ENCODE measurements around the gene BCL2.
"Not testable (repeated sequence)": the region's sequence is repeated elsewhere in the genome, so short reads cannot be mapped to it uniquely, and the experiment has no call there.

The BCL2 gene

DNA sequence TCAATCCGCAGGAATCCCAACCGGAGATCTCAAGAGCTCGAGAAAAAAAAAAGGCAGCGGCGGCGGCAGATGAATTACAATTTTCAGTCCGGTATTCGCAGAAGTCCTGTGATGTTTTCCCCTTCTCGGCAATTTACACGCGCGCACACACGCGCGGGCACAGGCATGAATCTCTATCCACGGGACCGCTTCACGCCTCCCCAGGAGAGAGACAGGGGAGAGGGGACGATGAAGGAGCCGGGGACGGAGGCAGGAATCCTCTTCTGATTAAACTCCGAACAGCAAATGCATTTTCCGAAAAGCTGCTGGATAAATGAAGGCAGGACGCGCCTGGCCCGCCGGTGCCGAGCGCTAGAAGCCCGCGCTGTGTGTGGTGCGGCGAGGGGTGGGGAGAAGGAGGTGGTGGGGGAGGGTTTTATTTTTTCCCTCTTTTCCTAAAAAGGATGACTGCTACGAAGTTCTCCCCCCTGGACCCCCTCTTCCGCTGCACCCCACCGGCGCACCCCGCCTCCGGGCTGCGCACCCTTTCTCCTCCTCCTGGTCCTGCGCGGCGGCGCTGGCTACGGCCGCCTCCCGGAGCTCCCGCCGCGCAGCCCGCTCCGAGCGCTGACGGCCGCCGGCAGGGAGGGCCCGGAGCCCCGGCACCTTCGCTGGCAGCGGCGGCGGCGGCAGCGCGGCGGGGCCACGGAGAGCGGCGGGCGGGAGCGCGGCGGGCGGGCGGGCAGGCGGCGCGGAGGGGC is at the start of gene BCL2:
BCL2 (minus strand) TSS at position 387 of the 740 bp plus-strand sequence.
- Mint-ChIP-seq H3K27me3 (ENCODE audit: low read depth) (no peaks in the 10 kb centered on the region), H3K27ac (peak within 1 kb of the TSS; percentile 98), H3K36me3 (ENCODE audit: low read depth) (peaks cover 38% of the 10 kb centered on the region), H3K4me3 (peak within 1 kb of the TSS; percentile 100), H3K9me3 (no peaks in the 10 kb centered on the region), H3K4me1 (ENCODE audit: low read depth) (peaks cover 31% of the 10 kb centered on the region)

DNA sequence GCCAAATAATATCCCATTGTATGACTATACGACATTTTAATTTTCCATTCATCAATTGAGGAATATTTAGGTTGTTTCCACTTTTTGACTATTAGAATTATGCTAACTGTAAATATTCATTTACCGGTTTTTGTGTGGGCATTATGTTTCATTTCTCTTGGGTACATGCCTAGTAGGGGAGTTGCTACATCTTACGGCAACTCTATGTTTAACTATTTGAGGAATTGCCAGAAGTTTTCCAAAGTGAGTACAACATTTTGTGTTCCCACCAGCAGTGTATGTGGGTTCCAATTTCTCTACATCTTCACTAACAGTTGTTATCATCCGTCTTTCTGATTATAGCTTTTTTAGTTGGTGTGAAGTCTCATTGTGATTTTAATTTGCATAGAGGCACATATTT is 49.0 kb upstream of the BCL2 start:
- H3K27ac Mint-ChIP-seq, result peak overlapping the region; percentile 67
- peaks cover 15% of the 10 kb centered on the region for H3K9me3 Mint-ChIP-seq

DNA sequence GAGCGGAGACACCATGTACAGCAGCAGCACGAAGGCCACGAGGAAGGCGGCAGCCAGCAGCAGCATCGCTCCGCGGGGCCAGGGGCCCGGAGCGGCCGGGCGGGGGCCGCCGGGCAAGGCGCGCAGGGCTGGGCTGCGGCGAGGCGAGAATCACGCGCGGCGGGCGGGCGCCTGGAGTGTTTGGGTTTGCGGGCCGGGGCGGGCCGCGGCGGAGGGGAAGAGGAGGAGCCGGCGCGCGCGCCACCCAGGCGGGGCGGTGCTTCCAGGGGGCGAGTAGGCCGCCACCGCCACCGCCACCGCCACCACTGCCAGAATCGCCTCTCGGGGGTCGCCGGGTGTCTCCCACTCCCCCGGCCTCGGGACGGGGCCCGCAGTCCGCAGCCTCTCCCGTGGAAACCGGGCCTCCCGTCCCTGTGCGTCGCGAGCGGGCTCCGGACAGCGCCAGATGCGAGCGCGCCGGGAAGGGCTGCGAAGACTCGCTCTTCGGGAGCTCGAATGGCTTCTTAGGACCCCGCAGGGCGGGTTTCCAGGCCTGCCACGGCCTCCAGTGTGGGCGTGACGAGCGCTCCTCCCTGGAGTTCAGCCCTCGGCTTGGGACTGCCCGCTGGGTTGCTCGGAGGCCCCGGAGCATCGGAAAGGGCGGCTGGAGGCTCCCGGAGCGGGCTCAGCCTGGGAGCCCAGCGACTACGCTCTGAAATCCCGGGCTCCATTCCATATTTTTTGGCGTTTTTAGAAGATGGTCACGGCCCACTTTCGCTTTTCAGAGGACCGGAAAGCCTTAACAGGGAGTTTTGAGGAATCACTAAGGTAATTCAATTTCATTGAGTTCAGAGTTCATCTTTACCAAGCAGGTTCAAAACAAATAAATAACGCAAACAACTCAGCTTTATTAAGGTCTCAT is 47.7 kb upstream of the BCL2 start, which contains the start of gene KDSR:
KDSR (minus strand) TSS at position 154 of the 901 bp plus-strand sequence; CDS start at position 66, 88 bp downstream.
- Mint-ChIP-seq H3K9me3 (peaks cover 16% of the 10 kb centered on the region), H3K36me3 (ENCODE audit: low read depth) (peaks cover 15% of the 10 kb centered on the region), H3K4me3 (peak within 1 kb of the TSS; percentile 91), H3K27me3 (ENCODE audit: low read depth) (no peaks in the 10 kb centered on the region), H3K27ac (peak within 1 kb of the TSS; percentile 82), H3K4me1 (ENCODE audit: low read depth) (peaks cover 28% of the 10 kb centered on the region)

More for the DNA sequence above, 49.0 kb upstream of the BCL2 start:
- H3K36me3 Mint-ChIP-seq (ENCODE audit: low read depth), result peaks cover 12% of the 10 kb centered on the region
- H3K4me3 Mint-ChIP-seq, result peak overlapping the region; percentile 78
- peaks cover 25% of the 10 kb centered on the region for H3K4me1 Mint-ChIP-seq (ENCODE audit: low read depth)
- no peaks in the 10 kb centered on the region for H3K27me3 Mint-ChIP-seq (ENCODE audit: low read depth)

DNA sequence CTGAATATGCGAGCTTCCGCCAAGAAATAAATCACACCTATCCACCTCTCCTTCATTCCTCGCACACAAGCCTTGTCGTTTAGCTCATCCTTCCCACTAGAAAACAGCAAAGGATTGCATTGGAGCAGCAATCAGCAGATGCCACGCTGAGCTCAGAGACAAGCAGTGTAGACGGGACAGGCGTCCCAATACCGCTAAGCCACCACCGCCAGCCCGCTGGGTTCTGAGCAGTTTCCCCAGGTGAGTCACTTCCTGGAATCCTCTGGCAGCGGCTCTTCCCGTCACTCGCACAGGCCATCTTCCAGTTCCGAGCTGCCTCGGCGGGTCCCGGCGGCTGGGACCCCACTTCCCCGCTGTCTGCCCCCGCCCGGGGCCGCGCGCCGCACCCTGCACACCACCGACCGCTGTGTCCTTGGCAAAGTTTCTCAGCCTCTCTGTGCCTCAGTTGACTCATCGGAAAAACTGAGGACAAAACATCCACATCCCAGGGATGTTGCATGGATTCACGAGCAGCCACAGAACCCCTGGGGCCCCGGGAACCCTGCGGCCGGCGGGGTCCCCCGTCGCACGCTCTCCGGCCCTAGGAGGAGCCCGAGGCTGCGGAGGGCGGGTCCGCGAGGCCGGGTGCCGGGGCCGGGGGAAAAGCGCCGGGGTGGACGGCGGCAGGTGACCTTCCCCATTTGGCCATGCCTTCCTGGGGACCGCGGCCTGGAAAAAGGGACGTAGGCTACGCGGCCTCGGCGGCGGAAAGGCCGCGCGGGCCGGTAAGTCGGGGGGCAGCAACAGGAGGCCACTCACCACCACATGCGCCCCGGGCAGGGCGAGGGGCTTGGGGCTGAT is 46.9 kb upstream of the BCL2 start:
- H3K27me3 Mint-ChIP-seq (ENCODE audit: low read depth), result no peaks in the 10 kb centered on the region
- peak overlapping the region; percentile 70 for H3K27ac Mint-ChIP-seq
- H3K4me1 Mint-ChIP-seq (ENCODE audit: low read depth), result peaks cover 31% of the 10 kb centered on the region
- H3K4me3 Mint-ChIP-seq, result peak overlapping the region; percentile 91
- H3K36me3 Mint-ChIP-seq (ENCODE audit: low read depth), result peaks cover 20% of the 10 kb centered on the region
- peaks cover 16% of the 10 kb centered on the region for H3K9me3 Mint-ChIP-seq

DNA sequence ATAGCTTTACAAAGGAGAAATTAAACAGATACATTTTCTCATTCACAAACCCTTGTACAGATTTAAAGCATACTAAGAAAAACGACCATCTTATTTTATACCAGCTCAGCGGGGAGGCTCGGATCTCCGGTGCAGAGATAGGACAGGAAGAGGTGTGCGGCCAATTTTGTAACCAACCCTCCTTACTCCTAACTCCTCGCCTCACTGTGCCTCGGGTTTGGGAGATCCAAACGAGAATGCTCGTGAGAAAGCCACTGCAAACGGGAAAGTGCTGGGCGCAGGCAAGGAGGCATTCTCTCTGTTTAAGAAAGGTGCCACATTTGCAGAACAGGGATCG is 46.3 kb upstream of the BCL2 start:
- Mint-ChIP-seq H3K4me1 (ENCODE audit: low read depth) (peaks cover 31% of the 10 kb centered on the region), H3K27me3 (ENCODE audit: low read depth) (no peaks in the 10 kb centered on the region), H3K27ac (peak overlapping the region; percentile 70), H3K4me3 (peak overlapping the region; percentile 91), H3K36me3 (ENCODE audit: low read depth) (peaks cover 20% of the 10 kb centered on the region), H3K9me3 (peaks cover 16% of the 10 kb centered on the region)

DNA sequence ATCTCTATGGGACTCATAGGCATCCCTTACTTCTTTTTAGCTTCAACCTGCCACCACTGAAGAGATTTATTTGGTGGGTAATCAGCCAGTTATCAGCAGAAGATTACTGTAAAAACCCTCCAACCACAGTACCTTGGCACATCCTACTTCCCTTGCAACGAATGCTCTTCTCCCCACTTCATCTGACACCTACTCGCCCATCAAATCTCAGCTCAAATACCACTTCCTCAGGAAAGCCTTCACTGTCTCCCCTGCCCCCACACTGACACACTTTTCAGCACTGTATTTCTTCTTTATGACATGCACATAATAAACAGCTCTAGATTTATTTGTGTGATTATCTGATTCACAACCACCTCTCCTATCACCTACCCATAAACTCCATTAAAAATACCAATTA is 44.4 kb upstream of the BCL2 start:
- Mint-ChIP-seq H3K36me3 (ENCODE audit: low read depth) (peaks cover 28% of the 10 kb centered on the region), H3K9me3 (peaks cover 7% of the 10 kb centered on the region), H3K4me1 (ENCODE audit: low read depth) (peaks cover 31% of the 10 kb centered on the region), H3K27ac (no peak overlapping the region), H3K27me3 (ENCODE audit: low read depth) (no peaks in the 10 kb centered on the region), H3K4me3 (peak overlapping the region; percentile 0)

DNA sequence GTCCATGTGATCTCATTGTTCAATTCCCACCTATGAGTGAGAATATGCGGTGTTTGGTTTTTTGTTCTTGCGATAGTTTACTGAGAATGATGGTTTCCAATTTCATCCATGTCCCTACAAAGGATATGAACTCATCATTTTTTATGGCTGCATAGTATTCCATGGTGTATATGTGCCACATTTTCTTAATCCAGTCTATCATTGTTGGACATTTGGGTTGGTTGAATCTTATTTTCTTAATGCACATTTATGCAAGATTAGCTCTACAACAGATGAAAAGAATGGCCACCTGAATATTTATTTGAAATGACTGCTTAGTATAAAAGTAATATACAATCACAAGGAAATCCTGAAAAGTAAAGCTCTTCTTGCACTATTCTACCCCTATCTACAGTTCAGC is 43.9 kb upstream of the BCL2 start:
- Mint-ChIP-seq H3K4me1 (ENCODE audit: low read depth) (peaks cover 29% of the 10 kb centered on the region), H3K36me3 (ENCODE audit: low read depth) (peaks cover 24% of the 10 kb centered on the region)
- not testable (repeated sequence) for H3K27me3 Mint-ChIP-seq (ENCODE audit: low read depth); H3K9me3 Mint-ChIP-seq; H3K4me3 Mint-ChIP-seq; H3K27ac Mint-ChIP-seq

DNA sequence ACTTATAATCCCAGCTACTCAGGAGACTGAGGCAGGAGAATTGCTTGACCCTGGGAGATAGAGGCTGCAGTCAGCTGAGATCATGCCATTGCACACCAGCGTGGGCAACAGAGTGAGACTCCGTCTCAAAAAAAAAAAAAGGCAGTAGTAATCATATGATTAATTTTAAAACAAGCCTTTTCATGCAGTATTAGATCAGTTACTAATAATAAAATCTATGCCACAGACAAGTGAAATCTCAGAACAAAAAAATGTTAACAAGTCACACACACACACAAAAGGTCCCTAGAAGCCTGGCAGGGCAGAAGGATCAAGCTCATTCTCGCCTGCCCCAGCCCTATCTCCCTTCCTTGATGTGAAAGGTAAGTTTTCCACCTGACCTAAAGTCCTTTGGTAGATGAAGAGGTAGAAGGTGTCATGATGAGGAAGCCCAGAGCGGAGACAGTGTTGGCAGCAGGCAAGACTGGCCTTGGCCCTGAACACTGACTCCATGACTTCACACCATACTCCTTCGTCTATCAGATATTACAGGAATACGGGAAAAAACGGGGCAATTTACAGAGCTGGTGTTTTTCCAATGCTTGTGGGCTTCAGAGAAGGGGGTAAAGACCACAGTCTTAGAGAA is 36.8 kb upstream of the BCL2 start:
- Mint-ChIP-seq H3K4me1 (ENCODE audit: low read depth) (no peaks in the 10 kb centered on the region), H3K36me3 (ENCODE audit: low read depth) (peaks cover 33% of the 10 kb centered on the region), H3K4me3 (no peak overlapping the region), H3K9me3 (no peaks in the 10 kb centered on the region), H3K27ac (no peak overlapping the region), H3K27me3 (ENCODE audit: low read depth) (no peaks in the 10 kb centered on the region)

DNA sequence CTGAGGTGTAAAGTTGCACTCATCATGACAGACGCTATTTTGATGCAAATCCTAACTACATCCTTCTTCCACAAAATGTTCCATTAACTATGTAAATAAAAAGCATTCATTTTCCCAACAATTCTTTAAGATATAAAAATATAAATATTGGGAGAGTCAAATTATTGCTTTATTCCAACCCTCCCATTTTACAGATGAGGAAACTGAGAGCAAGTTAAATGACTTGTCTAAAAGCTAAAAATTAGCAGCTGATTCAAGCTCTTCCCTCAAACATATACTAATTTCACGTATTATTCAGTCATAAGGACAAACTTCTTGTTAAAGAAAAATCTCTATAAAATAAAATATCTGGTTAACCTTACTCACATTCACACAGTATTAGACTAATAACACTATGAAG is 30.7 kb upstream of the BCL2 start:
- Mint-ChIP-seq H3K4me3 (no peak overlapping the region), H3K27ac (no peak overlapping the region), H3K36me3 (ENCODE audit: low read depth) (peaks cover 48% of the 10 kb centered on the region), H3K27me3 (ENCODE audit: low read depth) (no peaks in the 10 kb centered on the region), H3K9me3 (no peaks in the 10 kb centered on the region), H3K4me1 (ENCODE audit: low read depth) (no peaks in the 10 kb centered on the region)

DNA sequence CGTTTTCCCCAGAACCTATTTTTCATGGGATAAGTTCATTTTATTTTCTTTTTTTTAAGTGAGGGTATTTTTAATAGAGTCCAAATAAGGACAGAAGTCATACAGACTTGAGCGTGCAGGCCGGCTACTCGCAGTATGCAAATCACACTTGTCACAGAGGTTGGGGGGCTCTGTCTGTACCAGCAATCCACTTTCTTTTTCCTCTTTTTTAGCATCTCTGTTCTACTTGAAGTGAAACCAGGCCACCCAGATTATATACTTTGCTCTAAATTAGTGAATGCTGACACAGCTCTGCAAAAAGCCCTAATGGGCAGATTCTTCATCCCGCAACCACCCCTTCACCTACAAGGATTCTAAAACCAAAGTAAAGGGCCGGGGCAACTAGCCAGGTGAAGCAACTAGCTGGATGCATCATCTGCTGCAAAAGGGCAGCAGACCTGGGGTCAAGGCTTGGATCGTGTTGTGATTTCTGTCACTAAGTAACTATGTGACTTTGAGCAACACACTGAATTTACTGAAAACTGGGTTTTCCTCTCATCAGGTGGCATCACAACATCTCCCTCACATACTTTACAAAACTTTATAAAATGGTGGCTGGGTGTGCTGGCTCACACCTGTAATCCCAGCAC is 29.1 kb upstream of the BCL2 start:
- no peak overlapping the region for H3K27ac Mint-ChIP-seq
- H3K4me1 Mint-ChIP-seq (ENCODE audit: low read depth), result no peaks in the 10 kb centered on the region
- no peaks in the 10 kb centered on the region for H3K9me3 Mint-ChIP-seq
- H3K36me3 Mint-ChIP-seq (ENCODE audit: low read depth), result peaks cover 40% of the 10 kb centered on the region
- H3K4me3 Mint-ChIP-seq, result no peak overlapping the region
- H3K27me3 Mint-ChIP-seq (ENCODE audit: low read depth), result no peaks in the 10 kb centered on the region

DNA sequence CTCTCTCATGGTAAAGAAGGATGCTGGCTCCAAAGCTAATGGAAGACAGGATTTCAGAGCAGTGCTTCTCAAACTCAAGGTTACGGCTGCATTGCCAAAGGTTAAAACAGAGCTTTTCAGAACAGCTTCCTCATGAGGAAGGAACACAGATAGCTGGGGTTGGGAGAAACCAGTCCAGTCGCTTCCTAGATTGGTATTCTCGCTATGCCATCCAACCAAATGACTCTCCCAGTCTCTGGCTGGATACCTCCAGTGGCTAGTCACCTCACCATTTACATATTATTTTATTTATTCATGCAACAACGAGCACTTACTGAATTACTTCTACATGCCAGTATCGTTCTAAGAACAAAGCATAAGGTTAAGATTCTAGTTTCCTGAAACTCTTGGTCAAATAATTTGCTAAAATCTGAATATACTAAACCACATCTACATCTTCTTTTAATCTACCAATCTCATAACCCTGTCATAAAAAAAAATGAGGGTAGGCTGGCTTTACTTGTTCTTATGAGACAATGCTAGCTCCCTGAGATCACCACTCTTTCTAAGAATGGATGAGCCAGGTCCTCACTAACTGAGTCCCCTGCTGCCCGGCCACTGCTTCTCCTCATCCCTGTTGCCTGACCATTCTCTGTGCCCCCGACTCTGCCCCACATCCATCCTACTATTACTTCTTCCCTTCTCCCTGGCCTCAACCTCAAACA is 27.1 kb upstream of the BCL2 start:
- Mint-ChIP-seq H3K9me3 (no peaks in the 10 kb centered on the region), H3K36me3 (ENCODE audit: low read depth) (peaks cover 43% of the 10 kb centered on the region), H3K4me1 (ENCODE audit: low read depth) (no peaks in the 10 kb centered on the region), H3K27ac (peak overlapping the region; percentile 1), H3K27me3 (ENCODE audit: low read depth) (no peaks in the 10 kb centered on the region), H3K4me3 (no peak overlapping the region)

DNA sequence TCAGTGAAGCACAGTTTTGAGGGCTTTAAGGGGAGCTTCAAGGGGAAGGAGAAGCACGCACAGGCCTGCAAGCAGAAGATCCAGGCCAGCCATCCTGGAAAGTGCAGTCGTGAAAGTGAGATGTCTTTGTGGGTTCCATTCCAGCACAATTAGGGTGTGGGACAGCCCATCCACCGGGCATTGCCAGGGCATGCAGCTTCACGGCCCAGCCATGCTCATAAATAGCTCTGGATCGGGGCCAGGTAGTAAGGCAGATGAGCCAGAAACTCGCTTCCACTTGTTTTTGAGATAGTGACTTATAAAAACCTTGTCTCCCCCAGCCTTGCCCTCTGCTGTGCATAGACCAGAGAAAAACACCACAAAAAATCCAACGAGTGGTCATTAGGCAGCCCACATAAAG is 26.5 kb upstream of the BCL2 start:
- Mint-ChIP-seq H3K27me3 (ENCODE audit: low read depth) (no peaks in the 10 kb centered on the region), H3K4me1 (ENCODE audit: low read depth) (no peaks in the 10 kb centered on the region), H3K36me3 (ENCODE audit: low read depth) (peaks cover 42% of the 10 kb centered on the region), H3K4me3 (no peak overlapping the region), H3K9me3 (no peaks in the 10 kb centered on the region), H3K27ac (no peak overlapping the region)

DNA sequence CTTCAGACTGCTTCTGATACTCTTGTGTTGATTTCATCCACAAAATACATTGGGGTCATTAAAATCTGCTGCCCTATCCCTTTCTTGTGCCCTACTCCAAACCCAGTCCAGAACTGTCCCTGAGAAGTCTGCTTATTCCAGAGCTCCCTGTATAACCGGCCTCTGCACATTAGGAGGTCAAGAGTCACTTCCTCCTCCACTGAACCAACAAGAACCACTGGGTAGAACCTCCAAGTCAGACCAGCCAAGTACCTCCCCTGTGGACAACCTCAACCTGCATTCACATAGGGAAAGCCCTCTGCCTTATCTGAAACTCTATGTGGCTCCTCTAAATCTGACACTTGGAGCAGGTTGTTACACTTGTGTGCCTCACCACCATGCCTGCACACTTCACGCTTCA is 25.3 kb upstream of the BCL2 start:
- Mint-ChIP-seq H3K4me3 (no peak overlapping the region), H3K9me3 (no peaks in the 10 kb centered on the region), H3K27ac (peak overlapping the region; percentile 8), H3K36me3 (ENCODE audit: low read depth) (peaks cover 39% of the 10 kb centered on the region), H3K4me1 (ENCODE audit: low read depth) (peaks cover 3% of the 10 kb centered on the region), H3K27me3 (ENCODE audit: low read depth) (no peaks in the 10 kb centered on the region)
